ENCODE results near the gene ARHGAP5.

Gene ARHGAP5

GRCh38 chr14:32068708-32069107 is 8.4 kb upstream of the ARHGAP5 start:
- Mint-ChIP-seq H3K9me3 (no peaks in the 10 kb centered on the region), H3K4me1 (ENCODE audit: low read depth) (peaks cover under 1% of the 10 kb centered on the region), H3K36me3 (ENCODE audit: low read depth) (no peaks in the 10 kb centered on the region), H3K27me3 (peaks cover 3% of the 10 kb centered on the region), H3K27ac (no peak overlapping the region), H3K4me3 (no peak overlapping the region)
- DNase-seq, result no peak

- Mint-ChIP-seq H3K9me3 (no peaks in the 10 kb centered on the region), H3K27me3 (peaks cover 3% of the 10 kb centered on the region), H3K27ac (no peak overlapping the region), H3K36me3 (ENCODE audit: low read depth) (no peaks in the 10 kb centered on the region), H3K4me3 (no peak overlapping the region), H3K4me1 (ENCODE audit: low read depth) (peaks cover 6% of the 10 kb centered on the region)
- no peak for DNase-seq
Measured at GRCh38 chr14:32070282-32070681, 6.8 kb upstream of the ARHGAP5 start.

DNA sequence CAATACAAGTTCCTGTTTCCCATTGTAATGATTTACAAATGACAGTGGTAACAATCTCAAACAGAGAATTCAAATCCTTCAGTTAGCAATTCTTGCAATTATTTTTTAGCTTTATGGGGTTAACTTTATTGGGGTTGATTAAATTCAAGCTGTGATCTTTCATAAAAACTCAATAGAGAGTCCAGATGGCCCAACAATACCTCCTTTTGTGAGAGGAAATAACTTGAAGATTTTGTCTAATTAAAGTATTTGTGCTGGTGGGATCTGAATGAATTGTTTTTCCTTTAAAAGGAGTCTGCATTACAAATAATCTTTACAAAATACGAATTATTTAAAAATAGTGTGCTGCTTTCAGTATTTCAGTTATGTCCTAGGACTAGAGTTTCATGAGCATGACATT is 4.4 kb upstream of the ARHGAP5 start:
- no peak for DNase-seq
- Mint-ChIP-seq H3K27me3 (no peaks in the 10 kb centered on the region), H3K9me3 (no peaks in the 10 kb centered on the region), H3K27ac (no peak overlapping the region), H3K4me1 (ENCODE audit: low read depth) (peaks cover 12% of the 10 kb centered on the region), H3K36me3 (ENCODE audit: low read depth) (peaks cover 3% of the 10 kb centered on the region), H3K4me3 (no peak overlapping the region)

DNA sequence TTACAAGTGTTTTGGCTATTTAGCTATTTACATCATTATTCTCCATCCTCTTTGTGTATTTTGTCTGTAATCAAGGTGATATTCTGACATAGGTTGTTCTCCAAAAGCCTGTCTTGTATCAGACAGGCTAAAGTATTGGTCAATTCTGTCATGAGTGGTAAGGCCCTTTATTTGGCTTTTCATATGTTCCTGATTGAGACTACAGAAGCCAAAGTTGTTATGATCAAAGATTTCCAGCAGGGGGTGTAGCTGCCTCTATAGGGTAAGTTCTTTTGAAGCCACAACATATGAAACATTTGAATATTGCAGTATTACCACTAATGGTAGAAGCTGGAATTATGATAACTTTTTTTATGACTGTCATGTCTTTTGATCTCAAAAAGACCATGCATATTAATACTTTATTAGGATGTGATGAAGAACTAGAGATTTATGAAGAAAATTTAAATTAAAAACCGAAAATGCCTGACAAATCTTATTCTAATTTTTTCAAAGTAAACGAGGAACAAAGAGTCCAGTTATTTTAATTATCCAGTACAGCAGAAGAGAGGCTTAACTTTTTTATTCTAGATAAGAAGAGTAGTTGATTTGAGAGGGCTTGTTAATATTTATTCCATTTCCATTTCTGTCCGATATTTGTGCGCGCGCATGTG is 3.4 kb upstream of the ARHGAP5 start:
- H3K27ac Mint-ChIP-seq, result no peak overlapping the region
- H3K4me1 Mint-ChIP-seq (ENCODE audit: low read depth), result peaks cover 21% of the 10 kb centered on the region
- no peak overlapping the region for H3K4me3 Mint-ChIP-seq
- no peaks in the 10 kb centered on the region for H3K9me3 Mint-ChIP-seq
- H3K27me3 Mint-ChIP-seq, result no peaks in the 10 kb centered on the region
- DNase-seq, result no peak
- peaks cover 11% of the 10 kb centered on the region for H3K36me3 Mint-ChIP-seq (ENCODE audit: low read depth)

- no peak for DNase-seq
- peaks cover 11% of the 10 kb centered on the region for H3K36me3 Mint-ChIP-seq (ENCODE audit: low read depth)
- no peaks in the 10 kb centered on the region for H3K9me3 Mint-ChIP-seq
- no peak overlapping the region for H3K27ac Mint-ChIP-seq
- H3K4me3 Mint-ChIP-seq, result no peak overlapping the region
- no peaks in the 10 kb centered on the region for H3K27me3 Mint-ChIP-seq
- H3K4me1 Mint-ChIP-seq (ENCODE audit: low read depth), result peaks cover 31% of the 10 kb centered on the region
Measured at GRCh38 chr14:32074887-32075572, 2.1 kb upstream of the ARHGAP5 start.

DNA sequence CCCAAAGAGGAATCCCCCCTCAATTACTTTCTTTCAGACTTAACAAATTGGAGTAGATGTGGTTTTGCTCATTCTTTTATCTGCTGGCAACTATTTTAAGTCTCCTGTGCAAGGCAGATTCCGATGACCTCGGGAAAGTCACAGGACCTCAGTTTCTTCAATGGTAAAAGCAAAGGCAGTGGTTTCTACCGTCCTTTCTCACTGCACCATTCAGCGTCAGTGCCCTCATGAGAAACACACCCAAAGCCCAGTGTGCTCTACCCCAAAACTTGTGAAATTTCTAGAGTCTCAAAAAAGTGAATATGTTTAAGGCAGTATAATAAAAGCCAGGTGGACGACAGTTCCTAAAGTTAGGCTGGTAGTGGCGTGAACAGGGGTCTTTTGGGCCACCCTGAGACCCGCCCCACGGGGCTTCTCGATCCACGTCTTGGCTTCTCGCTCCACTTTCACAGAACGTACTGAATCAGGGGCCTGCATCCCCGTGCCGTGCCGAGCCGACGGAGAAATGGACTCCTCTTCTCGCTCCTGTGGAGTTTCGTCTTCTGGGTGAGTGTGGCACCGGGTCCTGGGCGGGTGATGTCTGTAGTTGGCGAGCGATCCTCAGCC is 1.3 kb upstream of the ARHGAP5 start:
- Mint-ChIP-seq H3K4me1 (ENCODE audit: low read depth) (peaks cover 36% of the 10 kb centered on the region), H3K27me3 (no peaks in the 10 kb centered on the region), H3K27ac (peak overlapping the region; percentile 88), H3K36me3 (ENCODE audit: low read depth) (peaks cover 11% of the 10 kb centered on the region), H3K9me3 (no peaks in the 10 kb centered on the region), H3K4me3 (peak overlapping the region; percentile 85)
- DNase-seq, result no peak

DNA sequence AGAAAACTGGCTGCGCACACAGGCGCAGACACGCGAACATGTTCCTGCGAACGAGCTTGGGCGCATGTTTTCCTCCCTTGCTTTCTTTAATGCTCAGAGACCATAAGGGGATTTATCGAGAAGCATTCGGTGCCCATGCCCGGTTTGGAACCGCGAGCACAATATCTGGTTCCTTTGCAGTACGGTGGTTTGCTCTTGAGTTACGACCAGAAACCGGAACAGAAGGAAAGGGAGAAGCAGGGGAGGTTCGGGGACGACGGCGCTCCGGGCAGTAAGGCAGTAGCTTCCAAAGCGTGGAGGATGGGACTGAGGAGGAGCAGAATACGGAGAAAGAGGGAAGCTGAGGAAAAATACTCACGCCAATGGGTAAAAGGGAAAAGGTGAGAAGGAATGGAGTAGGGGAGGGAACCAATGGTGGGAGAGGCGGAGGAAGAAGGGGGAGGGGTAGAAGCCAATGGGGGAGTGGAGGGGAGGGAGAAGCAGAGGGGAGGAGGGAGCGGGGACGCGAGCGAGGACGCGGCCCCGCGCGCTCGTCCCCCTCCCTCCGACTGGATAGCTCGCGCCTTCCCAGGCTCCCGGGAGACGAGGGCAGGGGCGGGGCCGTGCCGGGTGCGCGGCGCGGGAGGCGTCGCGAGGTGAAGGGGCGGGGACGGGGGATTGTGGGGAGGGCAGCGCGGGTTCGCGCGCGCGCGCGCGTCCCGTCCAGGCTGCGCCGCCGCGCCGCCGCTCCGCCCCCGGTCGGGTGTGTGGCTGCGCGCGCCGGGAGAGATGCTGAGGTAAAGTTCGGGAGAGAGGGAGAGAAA is 625 bp upstream of the ARHGAP5 start:
- Mint-ChIP-seq H3K36me3 (ENCODE audit: low read depth) (peaks cover 11% of the 10 kb centered on the region), H3K27me3 (no peaks in the 10 kb centered on the region), H3K4me3 (peak overlapping the region; percentile 85), H3K4me1 (ENCODE audit: low read depth) (peaks cover 42% of the 10 kb centered on the region), H3K9me3 (no peaks in the 10 kb centered on the region), H3K27ac (peak overlapping the region; percentile 88)
- DNase-seq, result peak; percentile 89

- DNase-seq, result no peak
- Mint-ChIP-seq H3K4me1 (ENCODE audit: low read depth) (peaks cover 55% of the 10 kb centered on the region), H3K9me3 (no peaks in the 10 kb centered on the region), H3K36me3 (ENCODE audit: low read depth) (peaks cover 11% of the 10 kb centered on the region), H3K4me3 (peak overlapping the region; percentile 85), H3K27ac (peak overlapping the region; percentile 93), H3K27me3 (no peaks in the 10 kb centered on the region)
Measured at GRCh38 chr14:32078023-32078857, 1.1 kb downstream of the ARHGAP5 start.

- Mint-ChIP-seq H3K27me3 (no peaks in the 10 kb centered on the region), H3K4me1 (ENCODE audit: low read depth) (peaks cover 57% of the 10 kb centered on the region), H3K4me3 (peak overlapping the region; percentile 85), H3K9me3 (no peaks in the 10 kb centered on the region), H3K27ac (peak overlapping the region; percentile 93), H3K36me3 (ENCODE audit: low read depth) (peaks cover 11% of the 10 kb centered on the region)
- no peak for DNase-seq
Measured at GRCh38 chr14:32078858-32079216, 1.7 kb downstream of the ARHGAP5 start.

GRCh38 chr14:32079264-32079663 is 2.2 kb downstream of the ARHGAP5 start:
- peaks cover 11% of the 10 kb centered on the region for H3K36me3 Mint-ChIP-seq (ENCODE audit: low read depth)
- H3K4me3 Mint-ChIP-seq, result peak overlapping the region; percentile 85
- H3K4me1 Mint-ChIP-seq (ENCODE audit: low read depth), result peaks cover 58% of the 10 kb centered on the region
- H3K27ac Mint-ChIP-seq, result peak overlapping the region; percentile 93
- no peaks in the 10 kb centered on the region for H3K9me3 Mint-ChIP-seq
- no peak for DNase-seq
- H3K27me3 Mint-ChIP-seq, result no peaks in the 10 kb centered on the region

- no peaks in the 10 kb centered on the region for H3K9me3 Mint-ChIP-seq
- no peak for DNase-seq
- no peak overlapping the region for H3K27ac Mint-ChIP-seq
- no peak overlapping the region for H3K4me3 Mint-ChIP-seq
- H3K27me3 Mint-ChIP-seq, result no peaks in the 10 kb centered on the region
- H3K36me3 Mint-ChIP-seq (ENCODE audit: low read depth), result peaks cover 11% of the 10 kb centered on the region
- peaks cover 62% of the 10 kb centered on the region for H3K4me1 Mint-ChIP-seq (ENCODE audit: low read depth)
Measured at GRCh38 chr14:32080001-32080510, 3.0 kb downstream of the ARHGAP5 start.

DNA sequence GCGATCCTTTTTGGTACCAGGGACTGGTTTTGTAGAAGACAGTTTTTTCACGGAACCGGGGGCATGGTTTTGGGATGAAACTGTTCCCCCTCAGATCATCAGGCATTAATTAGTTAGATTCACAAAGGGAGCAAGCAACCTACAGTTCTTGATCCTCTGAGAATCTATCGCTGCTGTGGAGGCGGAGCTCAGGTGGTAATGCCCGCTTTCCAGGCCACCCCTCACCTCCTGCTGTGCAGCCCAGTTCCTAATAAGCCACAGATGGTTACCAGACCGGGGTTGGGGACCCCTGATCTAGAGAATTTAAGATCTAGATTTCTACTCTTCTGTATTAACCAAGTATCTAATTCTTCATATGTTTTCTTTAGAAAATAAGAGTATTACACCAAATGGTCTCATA is 4.8 kb downstream of the ARHGAP5 start:
- Mint-ChIP-seq H3K9me3 (no peaks in the 10 kb centered on the region), H3K4me3 (no peak overlapping the region), H3K4me1 (ENCODE audit: low read depth) (peaks cover 60% of the 10 kb centered on the region), H3K36me3 (ENCODE audit: low read depth) (peaks cover 8% of the 10 kb centered on the region), H3K27ac (no peak overlapping the region), H3K27me3 (no peaks in the 10 kb centered on the region)
- DNase-seq, result no peak

DNA sequence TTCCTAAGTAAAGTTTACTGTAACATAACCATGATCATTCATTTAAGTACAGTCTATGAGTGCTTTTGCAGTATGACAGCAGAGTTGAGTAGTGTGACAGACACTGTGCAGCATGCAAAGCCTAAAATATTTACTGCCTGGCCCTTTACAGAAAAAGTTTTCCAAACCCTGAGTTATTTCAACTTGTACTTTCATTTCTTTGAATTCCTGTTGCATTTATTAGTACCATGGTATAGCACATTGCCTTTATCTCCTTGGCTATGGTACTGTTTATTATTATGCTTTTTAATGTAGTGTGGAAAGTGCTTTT is 6.2 kb downstream of the ARHGAP5 start:
- DNase-seq, result no peak
- Mint-ChIP-seq H3K9me3 (no peaks in the 10 kb centered on the region), H3K36me3 (ENCODE audit: low read depth) (peaks cover 2% of the 10 kb centered on the region), H3K27me3 (no peaks in the 10 kb centered on the region), H3K27ac (no peak overlapping the region), H3K4me3 (no peak overlapping the region), H3K4me1 (ENCODE audit: low read depth) (peaks cover 67% of the 10 kb centered on the region)

DNA sequence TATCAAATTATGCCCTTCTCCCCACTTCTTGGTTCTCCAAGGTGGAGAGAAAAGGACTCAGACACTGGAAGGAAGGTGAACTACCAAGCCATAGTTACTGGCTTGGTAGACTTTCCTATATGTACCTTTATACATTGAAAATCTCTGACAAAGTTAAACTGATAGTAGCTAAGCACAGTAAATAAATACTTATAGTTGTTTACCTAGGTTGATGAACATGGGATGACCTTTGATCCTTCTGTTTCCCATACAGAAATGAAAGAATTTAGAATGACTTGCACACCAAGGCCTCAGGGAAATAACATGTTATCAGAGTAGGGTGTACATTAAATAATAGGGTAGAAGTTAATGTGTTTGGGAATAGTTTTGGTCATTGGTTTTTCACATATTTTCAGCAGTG is 6.7 kb downstream of the ARHGAP5 start:
- no peak for DNase-seq
- Mint-ChIP-seq H3K4me3 (no peak overlapping the region), H3K27ac (no peak overlapping the region), H3K4me1 (ENCODE audit: low read depth) (peaks cover 63% of the 10 kb centered on the region), H3K36me3 (ENCODE audit: low read depth) (no peaks in the 10 kb centered on the region), H3K9me3 (no peaks in the 10 kb centered on the region), H3K27me3 (no peaks in the 10 kb centered on the region)
